PC-9 (cell line): ENCODE data around the gene RNF186. TPM values are rescaled to one million over a fixed set of nuclear protein-coding genes. Genes with fewer than 3 reads are reported as not detected.

Experiments
- BruUV-seq: library from RNA; stranded (reverse); fragments of 400-500 nt; replicated peaks from 2 replicates; lab custom pipeline; 2021; lab: Mats Ljungman, UMichigan
- CTCF ChIA-PET: fragments of 300-600 bp; sonication (Branson Sonifier 250); formaldehyde crosslinking; loops from one replicate; lab custom pipeline; 2022; ENCODE audit warnings: antibody characterized with exemption; lab: Charles Lee
- POLR2A ChIA-PET: fragments of 300-600 bp; sonication (Branson Sonifier 250); formaldehyde crosslinking; loops from one replicate; lab custom pipeline; 2022; ENCODE audit warnings: antibody characterized with exemption; ENCODE audit not compliant: unreplicated experiment; lab: Charles Lee
- DNase-seq, 2 experiments: peaks; one replicate each; pipeline versions ENCODE4 v3.0.0 to v3.0.0-alpha.2; 2015 to 2022; ENCODE audit warnings: mixed read lengths in 1 of 2
- H2AFZ ChIP-seq: fragments of 200-600 bp; sonication (generic); 2 replicates; pipeline ENCODE4 v1.8.1; 2017; ENCODE audit warnings: antibody characterized with exemption
- H3F3A ChIP-seq: fragments of 200-600 bp; sonication (generic); 2 replicates; pipeline ENCODE4 v1.8.1; 2017; ENCODE audit warnings: antibody characterized with exemption, mild to moderate bottlenecking, low read depth; ENCODE audit not compliant: insufficient read depth
- H3K27ac ChIP-seq: fragments of 200-600 bp; sonication (generic); 2 replicates; pipeline ENCODE4 v1.6.1; 2016; ENCODE audit warnings: mixed run types
- H3K27me3 ChIP-seq: fragments of 200-600 bp; sonication (generic); 2 replicates; pipeline ENCODE4 v1.6.1; 2016; ENCODE audit warnings: low read depth, mixed run types; ENCODE audit not compliant: insufficient read depth
- H3K36me3 ChIP-seq: fragments of 200-600 bp; sonication (generic); 2 replicates; pipeline ENCODE4 v1.6.1; 2016; ENCODE audit warnings: low read depth, mixed run types
- H3K4me1 ChIP-seq: fragments of 200-600 bp; sonication (generic); replicated peaks from 2 replicates; pipeline ENCODE4 v1.6.1; 2016; ENCODE audit warnings: mixed run types; ENCODE audit not compliant: insufficient read depth
- H3K4me2 ChIP-seq: fragments of 200-600 bp; sonication (generic); 2 replicates; pipeline ENCODE4 v1.6.1; 2017; ENCODE audit warnings: mixed run types
- H3K4me3 ChIP-seq: fragments of 200-600 bp; sonication (generic); 2 replicates; pipeline ENCODE4 v1.6.1; 2016; ENCODE audit warnings: mixed run types
- H3K79me2 ChIP-seq: fragments of 200-600 bp; sonication (generic); 2 replicates; pipeline ENCODE4 v1.6.1; 2017; ENCODE audit warnings: low read depth, mixed run types
- H3K9me2 ChIP-seq: fragments of 200-600 bp; sonication (generic); 2 replicates; pipeline ENCODE4 v1.8.1; 2017; ENCODE audit warnings: mild to moderate bottlenecking; ENCODE audit not compliant: insufficient read depth
- H3K9me3 ChIP-seq: fragments of 200-600 bp; sonication (generic); 2 replicates; pipeline ENCODE4 v1.8.1; 2016; ENCODE audit warnings: low read depth; ENCODE audit not compliant: insufficient read depth
- H4K20me1 ChIP-seq: fragments of 200-600 bp; sonication (generic); 2 replicates; pipeline ENCODE4 v1.8.1; 2017; ENCODE audit not compliant: insufficient read depth
- CTCF ChIP-seq: fragments of 200-600 bp; sonication (generic); conservative IDR thresholded peaks from 2 replicates; pipeline ENCODE4 v1.6.1; 2017; ENCODE audit warnings: mixed run types, antibody characterized with exemption, mild to moderate bottlenecking, moderate library complexity
- EZH2 ChIP-seq: fragments of 200-600 bp; sonication (generic); IDR thresholded peaks from 2 replicates; pipeline ENCODE4 v1.8.0; 2017; ENCODE audit warnings: antibody characterized with exemption, low read depth
- intact Hi-C: fragments of 100-400 bp; cut with micrococcal nuclease; formaldehyde crosslinking; loops from one replicate; pipeline ENCODE4 v1.10.0; 2022; ENCODE audit not compliant: unreplicated experiment
- total RNA-seq: library from RNA; stranded (reverse); gene quantifications from 2 replicates; pipeline ENCODE4 v1.2.3, GENCODE V29; 2021

Gene RNF186
- total RNA-seq, 1 experiment from 2014 or later, result not detected

DNA sequence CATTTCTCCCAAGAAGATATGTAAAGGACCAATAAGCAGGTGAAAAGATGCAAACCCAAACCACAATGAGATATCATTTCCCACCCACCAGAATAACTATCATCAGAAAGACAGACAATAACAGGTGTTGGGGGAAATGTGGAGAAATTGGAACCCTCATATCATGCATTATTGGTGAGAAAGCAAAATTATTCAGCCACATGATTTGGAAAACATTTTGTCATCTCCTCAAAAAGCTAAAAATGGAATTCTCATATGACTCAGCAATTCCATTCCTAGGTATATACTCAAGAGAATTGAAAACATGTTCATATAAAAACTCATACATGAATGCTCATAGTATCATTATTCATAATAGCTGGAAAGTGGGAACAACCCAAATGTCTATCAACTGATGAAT lies 25.1 kb upstream of the RNF186 start:
- Histone ChIP-seq H3K4me3 (no peak overlapping the region), H3K27ac (no peak overlapping the region), H2AFZ (no peak overlapping the region), H3K9me3 (no peaks in the 10 kb centered on the region), H3K36me3 (no peaks in the 10 kb centered on the region), H3K27me3 (no peaks in the 10 kb centered on the region), H4K20me1 (no peaks in the 10 kb centered on the region), H3K79me2 (no peaks in the 10 kb centered on the region), H3K4me1 (no peaks in the 10 kb centered on the region), H3K9me2 (no peaks in the 10 kb centered on the region), H3K4me2 (no peak overlapping the region), H3F3A (no peaks in the 10 kb centered on the region)
- no TSS peak for BruUV-seq
- POLR2A ChIA-PET, result no interaction called here
- CTCF ChIA-PET, result interaction anchor here (0.5 to 0.7 kb wide), 3 partner anchors 19 to 172 kb away, joined by 7 to 18 read pairs (median 8); no protein-coding TSS in a partner anchor
- intact Hi-C loops, result no loop called here
- TF ChIP-seq CTCF (no peak), EZH2 (no peak)
- DNase-seq, result no peak

- no peaks in the 10 kb centered on the region for H3K27me3 ChIP-seq
- BruUV-seq, result no TSS peak
- no peaks in the 10 kb centered on the region for H3K9me3 ChIP-seq
- no peak for DNase-seq
- no peak overlapping the region for H3K4me2 ChIP-seq
- H3K27ac ChIP-seq, result no peak overlapping the region
- no peaks in the 10 kb centered on the region for H3K36me3 ChIP-seq
- H3K4me1 ChIP-seq, result no peaks in the 10 kb centered on the region
- intact Hi-C loops, result no loop called here
- no peaks in the 10 kb centered on the region for H4K20me1 ChIP-seq
- no peak overlapping the region for H2AFZ ChIP-seq
- TF ChIP-seq EZH2 (no peak), CTCF (no peak)
- no peak overlapping the region for H3K4me3 ChIP-seq
- CTCF ChIA-PET, result no interaction called here
- H3F3A ChIP-seq, result no peaks in the 10 kb centered on the region
- no peaks in the 10 kb centered on the region for H3K9me2 ChIP-seq
- POLR2A ChIA-PET, result no interaction called here
- no peaks in the 10 kb centered on the region for H3K79me2 ChIP-seq
These were observed 22.8 kb upstream of the RNF186 start for GRCh38 chr1:19837866-19838265.

GRCh38 chr1:19835578-19835977 lies 20.5 kb upstream of the RNF186 start:
- BruUV-seq, result no TSS peak
- no peaks in the 10 kb centered on the region for H3K9me2 ChIP-seq
- no peak overlapping the region for H3K27ac ChIP-seq
- no peak overlapping the region for H2AFZ ChIP-seq
- ChIA-PET POLR2A (no interaction called here), CTCF (no interaction called here)
- no peaks in the 10 kb centered on the region for H4K20me1 ChIP-seq
- no peaks in the 10 kb centered on the region for H3K36me3 ChIP-seq
- H3K4me3 ChIP-seq, result no peak overlapping the region
- intact Hi-C loops, result no loop called here
- H3K27me3 ChIP-seq, result no peaks in the 10 kb centered on the region
- no peak for TF ChIP-seq EZH2
- no peak for TF ChIP-seq CTCF
- H3K4me1 ChIP-seq, result no peaks in the 10 kb centered on the region
- no peaks in the 10 kb centered on the region for H3K79me2 ChIP-seq
- H3F3A ChIP-seq, result no peaks in the 10 kb centered on the region
- H3K9me3 ChIP-seq, result no peaks in the 10 kb centered on the region
- DNase-seq, result no peak
- no peak overlapping the region for H3K4me2 ChIP-seq
